HG02798 (cell line): ENCODE data around the gene TBC1D22A.

Experiments
- ATAC-seq: cut with Tn5 transposase; IDR thresholded peaks from one replicate; pipeline ENCODE4 v1.9.1; 2021; ENCODE audit warnings: mild to moderate bottlenecking; ENCODE audit not compliant: unreplicated experiment, poor library complexity

TBC1D22A gene

DNA sequence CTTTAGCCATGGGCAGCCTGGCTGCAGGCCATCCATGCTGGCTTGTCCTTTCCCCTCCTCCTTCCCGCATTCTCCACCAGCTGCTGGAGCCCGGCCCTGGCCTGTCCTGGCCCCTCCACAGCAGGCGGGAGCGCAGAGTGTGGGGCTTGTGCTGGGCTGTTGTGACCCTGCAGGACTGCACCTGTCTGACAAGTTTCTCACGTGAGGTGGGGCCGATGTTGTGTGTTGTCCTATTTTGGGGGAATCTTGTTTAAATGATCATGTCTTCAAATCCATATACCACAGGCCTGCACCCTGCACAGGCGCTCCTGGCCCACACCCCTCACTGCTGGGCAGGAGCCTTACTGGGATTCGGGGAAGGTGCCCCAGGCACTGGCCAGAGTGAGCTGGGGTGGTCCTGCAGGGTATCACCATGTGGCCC lies 30.4 kb downstream of the TBC1D22A start:
- ATAC-seq = no peak

GRCh38 chr22:46793497-46793896 lies 31.0 kb downstream of the TBC1D22A start:
- ATAC-seq = no peak

- no peak for ATAC-seq
Measured at GRCh38 chr22:46794067-46794466, 31.6 kb downstream of the TBC1D22A start.

GRCh38 chr22:46794491-46794890 lies 32.0 kb downstream of the TBC1D22A start:
- no peak for ATAC-seq

DNA sequence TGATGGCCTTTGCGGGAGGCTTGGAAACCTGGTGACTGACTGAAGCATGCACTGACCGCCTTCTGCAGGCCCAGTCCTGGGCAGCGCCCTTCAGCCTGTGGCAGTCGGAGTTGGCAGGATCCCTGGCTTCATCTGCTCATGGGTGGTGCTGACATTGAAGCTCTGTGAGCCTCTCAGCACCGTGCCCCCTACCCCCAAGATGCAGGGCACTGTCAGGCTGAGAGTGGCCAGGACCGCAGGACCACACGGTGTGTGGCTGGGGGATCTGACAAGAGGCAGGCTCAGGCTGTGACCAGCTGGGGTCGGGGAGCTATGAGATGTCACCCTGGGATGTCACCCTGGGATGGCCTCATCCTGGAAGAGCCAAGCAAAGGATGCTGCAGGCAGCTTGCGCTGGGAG lies 32.7 kb downstream of the TBC1D22A start:
- no peak for ATAC-seq

- ATAC-seq = no peak
Measured at GRCh38 chr22:46795845-46796565, 33.6 kb downstream of the TBC1D22A start.

- ATAC-seq = no peak
Measured at GRCh38 chr22:46796566-46797195, 34.2 kb downstream of the TBC1D22A start.

- ATAC-seq = no peak
Measured at GRCh38 chr22:46797355-46797754, 34.9 kb downstream of the TBC1D22A start.

GRCh38 chr22:46798041-46798365 lies 35.6 kb downstream of the TBC1D22A start:
- ATAC-seq = no peak

DNA sequence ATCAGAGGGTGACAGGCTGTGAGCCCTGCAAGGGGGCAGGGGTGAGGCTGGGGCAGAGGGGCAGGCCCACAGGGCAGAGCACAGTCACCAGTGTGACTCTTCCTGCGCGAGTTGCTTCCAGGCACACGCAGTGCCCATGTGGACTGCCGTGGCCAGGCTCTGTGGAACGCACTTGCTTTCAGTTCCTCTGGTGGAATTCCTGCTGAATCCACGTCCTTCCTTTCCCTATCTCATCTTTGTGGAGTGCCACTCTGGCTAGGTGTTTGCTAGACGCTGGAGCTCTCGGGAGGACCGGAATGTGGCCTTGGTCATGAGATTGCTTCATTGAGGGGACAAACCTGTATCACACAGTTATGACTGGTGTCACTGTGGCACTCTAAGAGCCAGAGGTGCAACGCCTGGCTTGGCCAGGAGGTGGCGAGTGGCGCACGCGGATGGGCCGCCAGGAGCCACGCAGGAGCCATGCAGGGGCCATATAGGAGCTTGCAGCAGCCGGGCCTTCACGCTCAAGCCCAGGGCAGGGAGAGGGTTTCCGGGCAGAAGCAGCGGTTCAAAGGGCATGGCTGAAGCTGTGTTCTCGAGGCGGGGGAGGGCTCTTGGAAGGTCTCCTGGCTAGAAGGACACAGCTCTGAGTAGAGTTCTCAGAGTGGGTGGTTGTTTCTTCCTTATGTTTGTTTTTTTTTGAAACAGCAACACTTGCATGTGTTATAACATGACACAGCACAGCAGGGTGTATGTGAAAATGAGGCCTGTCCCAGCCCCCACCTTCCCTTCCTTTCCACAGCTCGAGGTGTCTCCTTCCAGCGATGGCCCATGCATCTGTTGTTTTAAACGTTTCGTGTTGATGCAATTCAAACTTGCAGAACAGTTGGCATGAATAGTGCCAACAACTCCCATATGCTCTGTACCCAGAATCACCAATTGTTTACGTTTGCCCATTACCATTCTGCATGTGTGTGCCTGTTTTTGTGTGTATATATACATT lies 36.2 kb downstream of the TBC1D22A start:
- ATAC-seq = peak; percentile 52

DNA sequence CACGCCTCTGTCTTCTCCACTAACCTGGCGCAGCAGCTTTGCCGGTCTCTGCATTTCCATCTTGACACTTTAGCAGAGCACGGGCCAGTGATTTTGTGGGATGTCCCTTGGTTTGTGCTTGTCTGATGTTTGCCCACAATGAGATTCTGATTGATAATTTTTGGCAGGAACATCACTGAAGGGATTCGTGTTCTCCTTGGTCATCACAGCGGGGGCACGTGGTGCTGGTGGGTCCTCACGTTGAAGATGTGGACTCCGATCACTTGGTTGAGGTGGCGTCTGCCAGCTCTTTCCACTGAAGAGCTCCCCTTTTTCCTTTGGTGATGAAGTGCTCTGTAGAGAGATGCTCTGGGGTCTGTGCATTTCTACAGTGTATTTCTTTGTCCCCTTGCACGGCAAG lies 37.2 kb downstream of the TBC1D22A start:
- ATAC-seq = no peak

DNA sequence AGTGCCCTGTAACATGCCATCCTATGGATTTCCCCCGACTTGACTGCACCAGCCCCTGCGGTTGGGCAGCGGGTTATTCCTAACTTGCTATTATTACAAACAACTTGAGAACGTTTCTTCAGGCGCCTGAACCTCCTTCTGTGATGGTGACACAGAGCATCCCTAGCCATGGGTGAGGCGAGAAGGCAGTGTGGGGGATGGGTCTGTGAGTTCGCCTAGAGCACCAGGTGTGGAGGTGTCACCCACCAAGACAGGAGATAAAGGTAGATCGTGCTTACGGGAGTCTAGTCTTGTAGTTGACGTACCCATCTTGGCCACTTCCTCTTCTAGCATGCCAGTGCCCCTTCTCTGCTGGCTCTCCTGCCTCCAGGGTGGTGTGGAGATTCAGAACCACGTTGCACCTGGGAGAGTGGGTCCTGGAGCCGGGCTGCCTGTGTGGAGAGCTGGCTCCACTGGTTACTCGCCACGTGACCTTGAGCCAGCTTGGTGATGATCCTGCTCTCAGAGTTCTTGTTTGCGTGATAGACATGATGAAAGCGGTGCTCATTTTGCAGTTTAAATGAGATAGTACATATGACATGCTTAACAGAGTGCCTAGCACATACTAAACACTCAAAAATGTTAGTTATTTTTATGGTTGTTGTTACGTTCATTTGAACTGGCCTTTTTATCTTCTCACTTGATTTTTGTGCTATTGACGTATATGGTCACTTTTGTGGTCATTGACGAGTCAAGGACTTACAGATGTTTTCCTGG lies 37.8 kb downstream of the TBC1D22A start:
- no peak for ATAC-seq

GRCh38 chr22:46801331-46801811 lies 38.9 kb downstream of the TBC1D22A start:
- ATAC-seq = no peak

DNA sequence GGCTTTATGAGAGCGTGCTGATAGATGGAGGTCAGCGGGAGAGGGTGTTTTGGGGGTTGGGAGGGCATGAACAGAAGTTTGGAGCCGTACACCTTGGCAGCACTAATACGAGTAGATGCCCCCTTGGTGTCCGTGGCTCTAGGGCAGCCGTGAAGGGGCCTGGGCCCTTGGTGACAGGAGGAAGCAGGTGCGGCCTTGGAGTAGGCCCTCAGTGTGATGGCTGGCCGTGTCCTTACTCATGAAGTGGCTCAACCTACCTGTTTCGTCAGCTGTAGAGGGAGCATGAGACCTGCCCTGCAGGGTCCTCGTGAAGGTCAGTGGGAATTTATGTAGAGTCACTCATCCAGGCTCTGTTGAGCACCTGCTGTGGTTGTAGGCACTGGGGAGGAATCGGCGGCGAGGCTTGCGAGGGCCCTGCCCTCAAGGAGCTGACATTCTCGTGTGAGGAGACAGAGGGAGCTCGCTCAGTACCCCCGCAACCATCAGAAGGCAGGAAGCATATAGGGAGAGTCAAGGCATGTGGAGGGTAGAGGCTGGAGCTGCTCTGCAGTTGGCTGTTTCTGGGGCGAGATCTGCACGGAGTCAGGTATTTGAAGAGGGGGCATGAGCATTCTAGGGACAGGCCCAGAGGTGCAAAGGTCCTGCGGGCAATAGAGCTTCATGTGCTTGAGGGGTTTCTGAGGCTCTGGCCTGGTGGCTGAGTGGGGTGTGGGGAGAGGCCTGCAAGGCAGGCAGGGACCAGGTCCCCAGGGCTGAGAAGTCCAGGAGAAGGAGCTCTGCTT lies 39.6 kb downstream of the TBC1D22A start:
- ATAC-seq = no peak

GRCh38 chr22:46802608-46803027 lies 40.2 kb downstream of the TBC1D22A start:
- no peak for ATAC-seq

- ATAC-seq = peak; percentile 66
Measured at GRCh38 chr22:46803031-46803880, 40.8 kb downstream of the TBC1D22A start.

- ATAC-seq = no peak
Measured at GRCh38 chr22:46803936-46804335, 41.5 kb downstream of the TBC1D22A start.

- ATAC-seq = no peak
Measured at GRCh38 chr22:46806794-46807193, 44.3 kb downstream of the TBC1D22A start.
